ENCODE results near the gene UBE2E3. TPM values are rescaled to one million over a fixed set of nuclear protein-coding genes. Genes with fewer than 3 reads are reported as not detected.

Gene UBE2E3
- total and polyA plus RNA-seq, 8 donors: 53.7 to 171 (median 144) TPM

DNA sequence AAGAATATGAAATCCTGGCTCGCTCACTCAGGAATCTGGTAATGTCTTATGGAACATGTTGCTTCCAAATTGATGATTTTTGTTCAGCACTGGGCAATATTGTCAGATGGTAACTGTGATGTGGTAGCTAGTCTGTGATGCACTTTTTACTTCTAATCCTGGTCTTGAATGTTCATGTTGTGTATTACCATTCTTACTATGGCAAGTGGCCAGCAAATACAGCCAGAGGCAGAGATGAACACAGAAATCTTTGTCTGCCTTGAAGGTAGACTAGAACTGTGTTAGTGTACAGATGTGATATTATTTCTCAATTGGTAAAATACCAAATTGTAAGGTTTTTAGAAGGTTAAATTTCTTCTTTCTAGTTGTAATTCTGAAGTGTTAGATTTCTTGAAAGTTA is 83.3 kb downstream of the UBE2E3 start:
- H3K27ac ChIP-seq: no peak overlapping the region
- no peaks in the 10 kb centered on the region for H3K9me3 ChIP-seq
- H3K4me1 ChIP-seq: no peaks in the 10 kb centered on the region
- TF ChIP-seq, protein P1, sequence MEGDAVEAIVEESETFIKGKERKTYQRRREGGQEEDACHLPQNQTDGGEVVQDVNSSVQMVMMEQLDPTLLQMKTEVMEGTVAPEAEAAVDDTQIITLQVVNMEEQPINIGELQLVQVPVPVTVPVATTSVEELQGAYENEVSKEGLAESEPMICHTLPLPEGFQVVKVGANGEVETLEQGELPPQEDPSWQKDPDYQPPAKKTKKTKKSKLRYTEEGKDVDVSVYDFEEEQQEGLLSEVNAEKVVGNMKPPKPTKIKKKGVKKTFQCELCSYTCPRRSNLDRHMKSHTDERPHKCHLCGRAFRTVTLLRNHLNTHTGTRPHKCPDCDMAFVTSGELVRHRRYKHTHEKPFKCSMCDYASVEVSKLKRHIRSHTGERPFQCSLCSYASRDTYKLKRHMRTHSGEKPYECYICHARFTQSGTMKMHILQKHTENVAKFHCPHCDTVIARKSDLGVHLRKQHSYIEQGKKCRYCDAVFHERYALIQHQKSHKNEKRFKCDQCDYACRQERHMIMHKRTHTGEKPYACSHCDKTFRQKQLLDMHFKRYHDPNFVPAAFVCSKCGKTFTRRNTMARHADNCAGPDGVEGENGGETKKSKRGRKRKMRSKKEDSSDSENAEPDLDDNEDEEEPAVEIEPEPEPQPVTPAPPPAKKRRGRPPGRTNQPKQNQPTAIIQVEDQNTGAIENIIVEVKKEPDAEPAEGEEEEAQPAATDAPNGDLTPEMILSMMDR (IDR thresholded peaks at IDR 0.05): no peak
- H3K27me3 ChIP-seq: no peaks in the 10 kb centered on the region
- H3K36me3 ChIP-seq: no peaks in the 10 kb centered on the region
- intact Hi-C loops (cut with DNase I): no loop called here
- DNase-seq: no peak
- no peak for ATAC-seq
- no peak overlapping the region for H3K4me3 ChIP-seq

GRCh38 chr2:181065458-181065857 is 85.1 kb downstream of the UBE2E3 start:
- Histone ChIP-seq H3K9me3 (no peaks in the 10 kb centered on the region), H3K4me3 (no peak overlapping the region), H3K27ac (no peak overlapping the region), H3K4me1 (peaks cover 0 to 4% of the 10 kb centered on the region in 2 donors), H3K27me3 (no peaks in the 10 kb centered on the region), H3K36me3 (no peaks in the 10 kb centered on the region)
- DNase-seq (no peak), ATAC-seq (no peak)
- TF ChIP-seq, protein P1 (IDR thresholded peaks at IDR 0.05): no peak
- intact Hi-C loops (cut with DNase I): no loop called here

DNA sequence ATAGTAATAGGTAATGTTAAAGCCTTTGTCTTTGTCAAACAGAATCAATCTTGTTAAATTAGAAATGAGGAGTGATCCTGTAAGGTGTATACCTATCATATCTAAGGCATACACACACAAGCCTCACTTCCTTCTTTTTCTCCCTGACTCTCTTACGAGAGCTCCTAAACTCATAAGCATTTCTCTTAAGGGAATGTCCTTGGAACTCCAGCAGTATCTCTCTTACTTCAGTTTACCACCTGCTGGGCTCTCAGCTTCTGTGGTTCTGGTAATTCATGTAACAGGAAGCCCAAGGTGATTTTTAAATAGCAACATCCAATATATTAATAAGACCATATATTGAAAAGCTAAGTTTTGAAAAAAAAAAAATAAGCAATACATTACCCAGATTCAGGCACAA is 85.9 kb downstream of the UBE2E3 start:
- no peak overlapping the region for H3K4me3 ChIP-seq
- H3K9me3 ChIP-seq: no peaks in the 10 kb centered on the region
- intact Hi-C loops (cut with DNase I): no loop called here
- H3K4me1 ChIP-seq: peaks cover 0 to 4% of the 10 kb centered on the region in 2 donors
- H3K27ac ChIP-seq: no peak overlapping the region
- TF ChIP-seq, protein P1 (IDR thresholded peaks at IDR 0.05): no peak
- H3K27me3 ChIP-seq: no peaks in the 10 kb centered on the region
- ATAC-seq (no peak), DNase-seq (no peak)
- H3K36me3 ChIP-seq: no peaks in the 10 kb centered on the region

DNA sequence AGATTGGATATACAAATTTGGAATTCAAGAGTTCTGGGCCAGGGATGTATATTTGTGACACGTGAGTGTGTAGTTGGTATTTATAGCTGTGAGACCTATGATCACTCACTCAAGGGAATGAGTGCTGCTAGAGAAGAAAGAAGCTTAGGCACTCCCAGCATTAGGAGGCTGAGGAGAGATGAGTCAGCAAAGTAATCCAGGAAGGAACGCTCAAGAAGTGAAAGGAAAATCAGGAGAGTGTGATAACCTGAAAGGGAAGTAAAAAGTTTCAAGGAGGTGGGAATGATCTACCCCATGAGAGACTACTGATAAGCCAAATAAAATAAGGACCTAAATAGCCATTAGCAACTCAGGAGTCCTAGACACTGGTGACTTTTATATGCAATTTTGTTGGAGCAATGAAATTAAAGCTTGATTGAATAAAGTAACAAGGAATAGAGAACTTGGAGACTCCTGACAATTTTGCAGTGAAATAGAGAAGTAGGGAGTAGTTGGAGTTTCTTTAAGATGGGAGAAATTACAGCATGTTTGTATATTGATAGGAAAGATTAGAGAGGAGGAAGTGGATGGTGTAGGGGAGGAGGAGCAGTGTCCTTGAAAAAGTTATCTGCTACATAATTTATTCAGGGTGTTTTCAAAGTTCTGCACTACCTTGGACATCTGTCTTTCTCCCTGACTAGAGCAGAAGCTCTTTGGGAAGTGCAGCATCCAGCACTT is 89.9 kb downstream of the UBE2E3 start:
- TF ChIP-seq, protein P1 (IDR thresholded peaks at IDR 0.05): no peak
- Histone ChIP-seq H3K4me1 (peaks cover 0 to 8% of the 10 kb centered on the region in 2 donors), H3K36me3 (no peaks in the 10 kb centered on the region), H3K4me3 (no peak overlapping the region), H3K27ac (no peak overlapping the region), H3K27me3 (no peaks in the 10 kb centered on the region), H3K9me3 (no peaks in the 10 kb centered on the region)
- DNase-seq (no peak), ATAC-seq (peak; percentile 76)
- intact Hi-C loops (cut with DNase I): loop anchor here in 1 of 2 donors (10.0 kb wide), 1 partner anchor 645 kb away; no protein-coding TSS in a partner anchor

GRCh38 chr2:181070836-181071200 is 90.4 kb downstream of the UBE2E3 start:
- no peak for DNase-seq
- TF ChIP-seq, protein P1 (IDR thresholded peaks at IDR 0.05): no peak
- peaks cover 0 to 8% of the 10 kb centered on the region in 2 donors for H3K4me1 ChIP-seq
- no peaks in the 10 kb centered on the region for H3K9me3 ChIP-seq
- no peak overlapping the region for H3K27ac ChIP-seq
- no peak overlapping the region for H3K4me3 ChIP-seq
- no peaks in the 10 kb centered on the region for H3K27me3 ChIP-seq
- ATAC-seq: no peak
- intact Hi-C loops (cut with DNase I): loop anchor here in 1 of 2 donors (10.0 kb wide), 1 partner anchor 644 kb away; no protein-coding TSS in a partner anchor
- no peaks in the 10 kb centered on the region for H3K36me3 ChIP-seq
